ENCODE results near the gene DLGAP1.
"Not testable (repeated sequence)": the region's sequence is repeated elsewhere in the genome, so short reads cannot be mapped to it uniquely, and the experiment has no call there.

The DLGAP1 gene

DNA sequence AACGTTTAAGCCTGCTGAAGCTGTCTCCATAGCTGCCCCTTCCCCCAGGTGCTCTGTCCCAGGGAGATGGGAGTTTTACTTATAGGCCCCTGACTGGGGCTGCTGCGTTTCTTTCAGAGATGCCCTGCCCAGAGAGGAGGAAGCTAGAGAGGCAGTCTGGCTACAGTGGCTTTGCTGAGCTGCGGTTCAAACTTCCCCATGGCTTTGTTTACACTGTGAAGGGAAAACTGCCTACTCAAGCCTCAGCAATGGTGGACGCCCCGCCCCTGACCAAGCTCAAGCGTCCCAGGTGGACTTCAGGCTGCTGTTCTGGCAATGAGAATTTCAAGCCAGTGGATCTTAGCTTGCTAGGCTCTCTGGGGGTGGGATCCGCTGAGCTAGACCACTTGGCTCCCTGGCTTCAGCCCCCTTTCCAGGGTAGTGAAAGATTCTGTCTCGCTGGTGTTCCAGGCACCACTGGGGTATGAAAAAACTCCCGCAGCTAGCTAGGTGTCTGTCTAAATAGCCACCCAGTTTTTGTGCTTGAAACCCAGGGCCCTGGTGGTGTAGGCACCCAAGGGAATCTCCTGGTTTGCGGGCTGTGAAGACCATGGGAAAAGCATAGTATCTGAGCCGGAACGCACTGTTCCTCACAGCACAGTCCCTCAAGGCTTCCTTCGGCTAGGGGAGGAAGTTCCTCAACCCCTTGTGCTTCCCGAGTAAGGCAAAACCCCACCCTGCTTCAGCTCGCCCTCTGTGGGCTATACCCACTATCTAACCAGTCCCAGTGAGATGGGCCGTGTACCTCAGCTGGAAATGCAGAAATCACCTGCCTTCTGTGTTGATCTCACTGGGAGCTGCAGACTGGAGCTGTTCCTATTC lies 755.2 kb downstream of the DLGAP1 start:
- DNase-seq: peak in 8 of 56 donors; percentile 6 to 42 (median 12)

DNA sequence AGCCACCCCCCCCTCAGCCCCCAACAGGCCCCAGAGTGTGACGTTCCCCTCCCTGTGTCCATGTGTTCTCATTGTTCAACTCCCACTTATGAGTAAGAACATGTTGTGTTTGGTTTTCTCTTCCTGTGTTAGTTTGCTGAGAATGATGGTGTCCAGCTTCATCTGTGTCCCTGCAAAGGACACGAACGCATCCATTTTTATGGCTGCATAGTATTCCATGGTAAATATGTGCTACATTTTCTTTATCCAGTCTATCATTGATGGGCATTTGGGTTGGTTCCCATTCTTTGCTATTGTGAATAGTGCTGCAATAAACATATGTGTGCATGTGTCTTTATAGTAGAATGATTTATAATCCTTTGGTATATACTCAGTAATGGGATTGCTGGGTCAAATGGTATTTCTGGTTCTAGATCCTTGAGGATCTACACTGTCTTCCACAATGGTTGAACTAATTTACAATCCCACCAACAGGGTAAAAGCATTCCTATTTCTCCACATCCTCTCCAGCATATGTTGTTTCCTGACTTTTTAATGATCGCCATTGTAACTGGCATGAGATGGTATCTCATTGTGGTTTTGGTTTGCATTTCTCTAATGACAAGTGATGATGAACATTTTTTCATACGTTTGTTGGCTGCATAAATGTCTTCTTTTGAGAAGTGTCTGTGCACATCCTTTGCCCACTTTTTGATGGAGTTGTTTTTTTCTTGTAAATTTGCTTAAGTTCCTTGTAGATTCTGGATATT lies 760.9 kb downstream of the DLGAP1 start:
- DNase-seq: not testable (repeated sequence)

GRCh38 chr18:3693410-3693809 lies 761.7 kb downstream of the DLGAP1 start:
- DNase-seq: no peak

GRCh38 chr18:3692691-3693090 lies 762.4 kb downstream of the DLGAP1 start:
- DNase-seq: no peak

DNA sequence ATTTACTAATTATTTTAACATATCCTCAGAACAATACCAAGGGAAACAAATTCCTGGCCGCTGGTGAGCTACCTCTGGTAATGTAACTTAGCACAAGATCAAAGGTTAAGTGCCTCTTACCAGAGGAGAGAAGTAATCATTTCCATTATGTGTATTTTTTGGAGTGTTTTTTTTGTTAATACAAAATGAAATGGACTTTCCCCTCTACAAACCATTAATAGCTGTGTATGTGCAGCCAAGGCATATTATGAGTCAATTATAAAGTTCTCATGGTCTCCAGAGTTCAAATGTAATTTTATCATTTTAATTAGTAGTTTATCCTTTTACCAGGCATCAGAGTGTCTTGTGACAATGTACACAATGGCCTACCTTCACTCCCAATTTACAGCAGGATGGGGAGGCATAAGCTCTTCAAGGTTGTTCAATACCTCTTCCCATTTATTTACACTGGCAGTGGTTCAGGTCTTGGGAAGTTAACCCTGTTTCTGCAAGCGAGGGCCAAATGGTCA lies 762.9 kb downstream of the DLGAP1 start:
- DNase-seq: no peak

- DNase-seq: no peak
These were observed 763.4 kb downstream of the DLGAP1 start for GRCh38 chr18:3691705-3692104.

GRCh38 chr18:3690764-3691066 lies 764.4 kb downstream of the DLGAP1 start:
- DNase-seq: no peak

- DNase-seq: no peak
These were observed 764.9 kb downstream of the DLGAP1 start for GRCh38 chr18:3689986-3690763.

GRCh38 chr18:3689091-3689490 lies 766.0 kb downstream of the DLGAP1 start:
- DNase-seq: no peak

DNA sequence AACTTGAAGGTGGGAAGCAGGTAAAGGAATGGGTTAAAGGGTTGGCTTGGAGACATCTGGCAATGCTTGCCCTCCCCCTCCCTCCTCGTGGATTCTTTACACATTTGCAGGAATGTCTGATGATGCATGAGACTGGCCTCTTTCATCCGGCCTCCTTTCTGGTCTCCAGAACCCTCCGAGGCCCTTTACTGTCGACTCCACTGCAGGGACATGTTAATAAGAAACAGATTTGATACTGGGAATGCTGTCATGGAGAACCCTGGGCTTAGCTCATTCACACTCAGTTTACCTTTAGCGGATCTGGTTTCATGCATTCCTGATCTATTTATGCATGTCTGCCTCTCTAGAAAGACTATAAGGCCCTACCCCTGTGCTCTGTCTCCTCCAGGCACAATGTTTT lies 766.4 kb downstream of the DLGAP1 start:
- DNase-seq: no peak

DNA sequence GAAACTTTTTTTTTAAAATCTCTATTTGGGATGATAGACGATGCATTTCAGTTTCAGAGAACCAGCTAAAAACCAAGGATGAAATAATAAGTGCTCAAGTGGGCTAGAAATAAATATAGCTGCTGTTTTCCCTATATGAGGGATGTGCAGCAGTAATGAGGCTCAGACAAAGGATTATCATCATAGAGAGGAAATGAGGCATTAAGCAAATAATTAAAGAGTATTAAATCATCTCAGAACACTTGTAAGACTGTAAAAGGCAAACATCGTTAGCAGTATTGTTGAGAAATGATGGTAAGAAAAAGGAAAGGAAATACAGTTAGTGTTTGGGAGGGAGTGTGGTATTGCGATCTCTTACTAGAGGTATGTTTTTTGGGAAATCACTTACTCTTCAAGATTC lies 771.6 kb downstream of the DLGAP1 start:
- no peak for DNase-seq

- DNase-seq: no peak
These were observed 773.0 kb downstream of the DLGAP1 start for GRCh38 chr18:3682061-3682460.

GRCh38 chr18:3679241-3679640 lies 775.9 kb downstream of the DLGAP1 start:
- DNase-seq: no peak

- DNase-seq: no peak
These were observed 779.1 kb downstream of the DLGAP1 start for GRCh38 chr18:3675994-3676393.

DNA sequence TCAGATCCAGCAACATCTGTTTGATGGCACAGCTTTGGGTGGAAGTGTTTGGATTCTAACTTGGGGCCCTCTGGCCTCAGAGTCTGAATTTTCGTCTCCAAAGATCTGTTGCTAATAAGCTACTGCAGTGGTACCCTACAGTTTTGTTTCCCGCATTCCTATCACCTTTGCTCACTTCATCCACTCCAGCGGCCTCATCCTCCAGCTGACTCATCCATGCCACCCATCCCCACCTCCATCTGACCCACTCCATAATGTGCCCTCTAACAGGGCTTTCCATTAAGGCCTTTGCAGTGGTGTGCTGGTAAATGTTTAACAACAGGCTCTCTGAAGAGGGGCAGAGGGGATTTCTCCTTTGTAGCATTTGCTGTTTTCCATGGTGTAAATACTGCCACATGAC lies 779.7 kb downstream of the DLGAP1 start:
- DNase-seq: no peak

- DNase-seq: no peak
These were observed 783.9 kb downstream of the DLGAP1 start for GRCh38 chr18:3671176-3671575.

DNA sequence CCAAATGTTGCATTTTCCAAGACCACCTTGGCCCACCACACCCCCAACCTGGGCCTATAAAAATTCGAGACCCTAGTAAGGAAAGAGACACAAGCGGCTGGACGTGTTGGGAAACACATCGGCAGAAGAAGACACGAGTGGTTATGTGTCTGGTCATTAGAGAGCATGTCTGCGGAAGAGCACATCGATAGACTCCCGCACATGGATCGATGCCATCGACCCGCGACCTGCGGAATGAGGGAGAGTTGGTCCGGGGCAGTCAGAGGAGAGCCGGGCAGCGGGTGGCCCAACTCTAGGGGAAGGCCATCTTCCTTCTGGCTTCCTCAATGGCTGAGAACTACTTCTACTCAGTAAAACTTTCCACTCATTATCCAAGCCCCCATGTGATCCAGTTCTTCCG lies 785.7 kb downstream of the DLGAP1 start:
- no peak for DNase-seq

DNA sequence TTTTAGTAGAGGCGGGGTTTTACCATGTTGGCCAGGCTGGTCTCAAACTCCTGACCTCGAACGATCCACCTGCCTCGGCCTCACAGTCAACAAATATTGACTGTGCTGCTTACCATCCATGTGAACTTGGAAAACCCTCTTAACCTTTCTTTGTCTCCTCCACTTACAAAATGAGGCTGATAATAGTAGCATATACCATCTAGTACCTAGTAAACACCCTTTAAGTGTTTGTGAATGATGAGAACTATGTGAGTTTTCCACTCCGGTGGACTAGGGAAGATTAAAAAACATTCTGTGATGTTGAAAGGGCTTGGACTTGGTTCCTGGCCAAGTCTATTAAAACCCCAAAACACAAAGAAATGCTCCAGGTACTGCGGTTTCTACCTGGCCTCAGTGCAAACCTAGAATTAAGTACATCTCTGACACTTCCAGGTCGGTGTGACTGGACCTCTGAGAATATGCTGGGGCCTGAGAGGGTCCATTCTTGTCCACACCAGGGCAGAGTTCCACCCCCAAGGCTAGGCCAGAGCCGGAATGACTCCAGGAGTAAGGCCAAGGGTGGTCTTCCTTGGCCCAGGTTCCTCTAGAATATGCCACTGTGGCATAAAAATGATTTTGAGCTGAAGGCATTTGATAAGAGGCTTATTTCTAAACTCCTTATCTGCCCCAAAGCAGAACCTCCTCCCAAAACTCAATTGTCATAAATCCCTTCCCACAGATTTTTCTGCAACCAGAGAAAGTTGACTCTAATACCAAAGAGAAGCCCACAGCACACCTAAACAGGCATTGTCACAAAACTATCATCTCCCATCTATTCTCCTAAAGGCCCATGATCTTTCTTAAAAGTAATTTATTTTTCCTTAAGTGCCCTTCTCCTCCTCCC lies 787.6 kb downstream of the DLGAP1 start:
- no peak for DNase-seq

GRCh38 chr18:3666526-3667254 lies 788.4 kb downstream of the DLGAP1 start:
- DNase-seq: no peak

Data from amygdala (tissue), 56 donors.